G401.6 (cell line): ENCODE measurements around the gene GABRB2.
"Not testable (repeated sequence)": the region's sequence is repeated elsewhere in the genome, so short reads cannot be mapped to it uniquely, and the experiment has no call there.

ENCODE experiments used
- FAIRE-seq: peaks from 2 replicates; lab custom pipeline; 2012; peaks lifted over from hg19 to GRCh38; lab: Jason Lieb, UNC

The GABRB2 gene

GRCh38 chr5:161297388-161297787 lies 249.1 kb downstream of the GABRB2 start:
- not testable (repeated sequence) for FAIRE-seq

- FAIRE-seq = no peak
These were observed 250.7 kb downstream of the GABRB2 start for GRCh38 chr5:161295721-161296250.

GRCh38 chr5:161288071-161288470 lies 258.5 kb downstream of the GABRB2 start:
- FAIRE-seq = no peak

GRCh38 chr5:161287436-161287835 lies 259.1 kb downstream of the GABRB2 start:
- FAIRE-seq = no peak

GRCh38 chr5:161286066-161286655 lies 260.4 kb downstream of the GABRB2 start:
- no peak for FAIRE-seq

GRCh38 chr5:161284445-161284844 lies 262.1 kb downstream of the GABRB2 start:
- no peak for FAIRE-seq

- no peak for FAIRE-seq
These were observed 263.2 kb downstream of the GABRB2 start for GRCh38 chr5:161283296-161283695.

GRCh38 chr5:161278739-161279660 lies 267.5 kb downstream of the GABRB2 start:
- FAIRE-seq = no peak

GRCh38 chr5:161277011-161277410 lies 269.5 kb downstream of the GABRB2 start:
- FAIRE-seq = no peak

- FAIRE-seq = no peak
These were observed 271.6 kb downstream of the GABRB2 start for GRCh38 chr5:161274951-161275350.

- no peak for FAIRE-seq
These were observed 273.1 kb downstream of the GABRB2 start for GRCh38 chr5:161273410-161273809.

GRCh38 chr5:161271816-161272215 lies 274.7 kb downstream of the GABRB2 start:
- no peak for FAIRE-seq

GRCh38 chr5:161269125-161269524 lies 277.4 kb downstream of the GABRB2 start:
- no peak for FAIRE-seq

- FAIRE-seq = no peak
These were observed 279.6 kb downstream of the GABRB2 start for GRCh38 chr5:161266954-161267353.

GRCh38 chr5:161265006-161265405 lies 281.5 kb downstream of the GABRB2 start:
- no peak for FAIRE-seq

GRCh38 chr5:161263191-161263590 lies 283.3 kb downstream of the GABRB2 start:
- FAIRE-seq = no peak

- FAIRE-seq = no peak
These were observed 284.7 kb downstream of the GABRB2 start for GRCh38 chr5:161261668-161262323.

- no peak for FAIRE-seq
These were observed 288.1 kb downstream of the GABRB2 start for GRCh38 chr5:161258438-161258837.

GRCh38 chr5:161256957-161257356 lies 289.6 kb downstream of the GABRB2 start:
- FAIRE-seq = no peak

- not testable (repeated sequence) for FAIRE-seq
These were observed 293.6 kb downstream of the GABRB2 start for GRCh38 chr5:161252955-161253354.

GRCh38 chr5:161246749-161247148 lies 299.8 kb downstream of the GABRB2 start:
- no peak for FAIRE-seq

GRCh38 chr5:161245846-161246245 lies 300.7 kb downstream of the GABRB2 start:
- not testable (repeated sequence) for FAIRE-seq
